ENCODE measurements around the gene GRIA4.

- TF ChIP-seq CTCF (IDR thresholded peaks at IDR 0.05) (no peak), POLR2A (IDR thresholded peaks at IDR 0.05) (no peak)
Observed at GRCh38 chr11:105754260-105754659, 144.4 kb downstream of the GRIA4 start.

Data from lower leg skin (tissue), 3 donors.